HepG2 (cell line): ENCODE results near the gene FGFR4. TPM values are rescaled to one million over a fixed set of nuclear protein-coding genes. Genes with fewer than 3 reads are reported as not detected.

Experiments
- DR1 ChIP-seq: sonication (generic); formaldehyde crosslinking; IDR thresholded peaks from 2 replicates; pipeline ENCODE4 v1.8.0; 2021; ENCODE audit warnings: mild to moderate bottlenecking, missing genetic modification reagents, inconsistent platforms
- EP300 ChIP-seq, 3 experiments: sonication (generic) in 1 of 3; formaldehyde crosslinking in 1 of 3; IDR thresholded peaks; 2 replicates each; pipeline versions ENCODE4 v1.5.1 to v1.6.1; 2011 to 2020; ENCODE audit warnings: low read depth in 2 of 3, low read length in 2 of 3, borderline replicate concordance in 1 of 3, improper control_type of control experiment in 1 of 3, mild to moderate bottlenecking in 1 of 3, missing genetic modification reagents in 1 of 3, moderate library complexity in 1 of 3
- EZH2 ChIP-seq: conservative IDR thresholded peaks from 2 replicates; pipeline ENCODE4 v1.6.1; 2012; ENCODE audit warnings: mild to moderate bottlenecking, low read depth, low read length, moderate library complexity
- FOXP4 ChIP-seq: sonication (generic); formaldehyde crosslinking; IDR thresholded peaks from 2 replicates; pipeline ENCODE4 v1.4.0; 2020; ENCODE audit warnings: missing genetic modification reagents
- GATAD2A ChIP-seq: IDR thresholded peaks from 2 replicates; pipeline ENCODE4 v1.6.1; 2016
- KLF13 ChIP-seq: sonication (generic); formaldehyde crosslinking; IDR thresholded peaks from 2 replicates; pipeline ENCODE4 v1.4.0; 2020; ENCODE audit warnings: mild to moderate bottlenecking, missing genetic modification reagents
- MEF2D ChIP-seq: sonication (generic); formaldehyde crosslinking; IDR thresholded peaks from 2 replicates; pipeline ENCODE4 v1.5.1; 2020; ENCODE audit warnings: mild to moderate bottlenecking, missing genetic modification reagents
- PHF8 ChIP-seq: sonication (generic); formaldehyde crosslinking; IDR thresholded peaks from 2 replicates; pipeline ENCODE4 v1.5.0; 2020; ENCODE audit warnings: missing genetic modification reagents
- SAFB2 ChIP-seq: sonication (generic); formaldehyde crosslinking; IDR thresholded peaks from 2 replicates; pipeline ENCODE4 v1.5.1; 2020; ENCODE audit warnings: missing genetic modification reagents, low read depth, mild to moderate bottlenecking, borderline replicate concordance
- SMAD1 ChIP-seq: sonication (generic); formaldehyde crosslinking; IDR thresholded peaks from 2 replicates; pipeline ENCODE4 v1.4.0; 2020; ENCODE audit warnings: missing genetic modification reagents, low read depth, mild to moderate bottlenecking, borderline replicate concordance
- SYNCRIP ChIP-seq: fragments of 200-400 bp; formaldehyde crosslinking; IDR thresholded peaks from 2 replicates; pipeline ENCODE4 v1.6.1; 2018; ENCODE audit warnings: mild to moderate bottlenecking, low read depth, low read length; ENCODE audit not compliant: insufficient read depth
- TCF7L2 ChIP-seq: IDR thresholded peaks from 2 replicates; pipeline ENCODE4 v1.6.1; 2011; ENCODE audit warnings: mild to moderate bottlenecking, low read depth, low read length, moderate library complexity
- ZNF10 ChIP-seq: sonication (generic); formaldehyde crosslinking; IDR thresholded peaks from 2 replicates; pipeline ENCODE4 v1.4.0; 2020; ENCODE audit warnings: mild to moderate bottlenecking, low read depth, missing genetic modification reagents, borderline replicate concordance
- ZNF256 ChIP-seq: sonication (generic); formaldehyde crosslinking; conservative IDR thresholded peaks from 2 replicates; pipeline ENCODE4 v1.4.0; 2020; ENCODE audit warnings: missing genetic modification reagents
- ZNF343 ChIP-seq: sonication (generic); formaldehyde crosslinking; IDR thresholded peaks from 2 replicates; pipeline ENCODE4 v1.4.0; 2020; ENCODE audit warnings: mild to moderate bottlenecking, missing genetic modification reagents
- ZNF430 ChIP-seq: sonication (generic); formaldehyde crosslinking; IDR thresholded peaks from 2 replicates; pipeline ENCODE4 v1.9.0; 2021; ENCODE audit warnings: mild to moderate bottlenecking, missing genetic modification reagents
- ZNF530 ChIP-seq: sonication (generic); formaldehyde crosslinking; IDR thresholded peaks from 2 replicates; pipeline ENCODE4 v1.5.0; 2020; ENCODE audit warnings: low read depth, mild to moderate bottlenecking, missing genetic modification reagents
- polyA plus RNA-seq, 8 experiments: library from polyadenylated mRNA; depleted of rRNA in 3 of 8; stranded (reverse) in 7 of 8; unstranded in 1 of 8; fragments of >200 nt; fragmentation: Illumina TruSeq in 4 of 8; extraction: Trizol in 4 of 8; gene quantifications; 2 replicates each; pipeline versions ENCODE4 v1.2.1 to v1.2.3, GENCODE V29; 2011 to 2016; ENCODE audit warnings: low read depth in 4 of 8, missing spikeins in 1 of 8, mixed read lengths in 1 of 8; ENCODE audit not compliant: insufficient read depth in 1 of 8
- total RNA-seq, 5 experiments: library from RNA; depleted of rRNA; stranded (reverse); fragments of >200 nt; fragmentation: Illumina TruSeq; extraction: Trizol; gene quantifications; 2 replicates each; pipeline ENCODE4 v1.2.3, GENCODE V29; 2016; ENCODE audit warnings: low read depth in 1 of 5
- TF ChIP-seq, protein P1 (sequence below): sonication (generic); formaldehyde crosslinking; IDR thresholded peaks from 2 replicates; pipeline ENCODE4 v1.4.0; 2020; ENCODE audit warnings: mild to moderate bottlenecking, missing genetic modification reagents
- TF ChIP-seq, protein P2 (sequence below): sonication (generic); formaldehyde crosslinking; IDR thresholded peaks from 2 replicates; pipeline ENCODE4 v1.4.0; 2020; ENCODE audit warnings: missing genetic modification reagents
- TF ChIP-seq, protein P3 (sequence below): sonication (generic); formaldehyde crosslinking; conservative IDR thresholded peaks from 2 replicates; pipeline ENCODE4 v1.4.0; 2020; ENCODE audit warnings: missing genetic modification reagents
- TF ChIP-seq, protein P4 (sequence below): sonication (generic); formaldehyde crosslinking; IDR thresholded peaks from 2 replicates; pipeline ENCODE4 v1.4.0; 2020; ENCODE audit warnings: mild to moderate bottlenecking, low read depth, missing genetic modification reagents

FGFR4 gene
- total and polyA plus RNA-seq, 2 of the 13 experiments (the other 11 are each of a cell fraction or from before 2014, with no cell fraction given), result 129 to 219 TPM

- TF ChIP-seq EZH2 (no peak), ZNF530 (no peak), ZNF430 (CRISPR knock-in tag) (no peak), GATAD2A (CRISPR knock-in tag) (no peak), TCF7L2 (no peak), ZNF10 (CRISPR knock-in tag) (no peak), DR1 (CRISPR knock-in tag) (0 out of 2 replicates have a peak, but pooled peaks have one; percentile 3), PHF8 (CRISPR knock-in tag) (peak; percentile 75), FOXP4 (CRISPR knock-in tag) (no peak; the same call in 1 of the 2 replicates), EP300 (IDR thresholded peaks at IDR 0.05; ENCODE audit: low read depth in 2 of 2, low read length in 2 of 2) (no peak), EP300 (CRISPR knock-in tag; IDR thresholded peaks at IDR 0.05; ENCODE audit: borderline replicate concordance) (no peak), KLF13 (CRISPR knock-in tag) (no peak), ZNF256 (CRISPR knock-in tag) (no peak), MEF2D (CRISPR knock-in tag) (no peak), SAFB2 (CRISPR knock-in tag) (no peak), SMAD1 (peak; percentile 78; the same call in 1 of the 2 replicates), ZNF343 (CRISPR knock-in tag) (no peak; the same call in none of the 2 replicates), SYNCRIP (no peak)
- TF ChIP-seq, protein P1, sequence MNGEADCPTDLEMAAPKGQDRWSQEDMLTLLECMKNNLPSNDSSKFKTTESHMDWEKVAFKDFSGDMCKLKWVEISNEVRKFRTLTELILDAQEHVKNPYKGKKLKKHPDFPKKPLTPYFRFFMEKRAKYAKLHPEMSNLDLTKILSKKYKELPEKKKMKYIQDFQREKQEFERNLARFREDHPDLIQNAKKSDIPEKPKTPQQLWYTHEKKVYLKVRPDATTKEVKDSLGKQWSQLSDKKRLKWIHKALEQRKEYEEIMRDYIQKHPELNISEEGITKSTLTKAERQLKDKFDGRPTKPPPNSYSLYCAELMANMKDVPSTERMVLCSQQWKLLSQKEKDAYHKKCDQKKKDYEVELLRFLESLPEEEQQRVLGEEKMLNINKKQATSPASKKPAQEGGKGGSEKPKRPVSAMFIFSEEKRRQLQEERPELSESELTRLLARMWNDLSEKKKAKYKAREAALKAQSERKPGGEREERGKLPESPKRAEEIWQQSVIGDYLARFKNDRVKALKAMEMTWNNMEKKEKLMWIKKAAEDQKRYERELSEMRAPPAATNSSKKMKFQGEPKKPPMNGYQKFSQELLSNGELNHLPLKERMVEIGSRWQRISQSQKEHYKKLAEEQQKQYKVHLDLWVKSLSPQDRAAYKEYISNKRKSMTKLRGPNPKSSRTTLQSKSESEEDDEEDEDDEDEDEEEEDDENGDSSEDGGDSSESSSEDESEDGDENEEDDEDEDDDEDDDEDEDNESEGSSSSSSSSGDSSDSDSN, result 0 out of 2 replicates have a peak, but pooled peaks have one; percentile 14
- TF ChIP-seq, protein P2, sequence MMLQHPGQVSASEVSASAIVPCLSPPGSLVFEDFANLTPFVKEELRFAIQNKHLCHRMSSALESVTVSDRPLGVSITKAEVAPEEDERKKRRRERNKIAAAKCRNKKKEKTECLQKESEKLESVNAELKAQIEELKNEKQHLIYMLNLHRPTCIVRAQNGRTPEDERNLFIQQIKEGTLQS (CRISPR knock-in tag), result no peak
- TF ChIP-seq, protein P3, sequence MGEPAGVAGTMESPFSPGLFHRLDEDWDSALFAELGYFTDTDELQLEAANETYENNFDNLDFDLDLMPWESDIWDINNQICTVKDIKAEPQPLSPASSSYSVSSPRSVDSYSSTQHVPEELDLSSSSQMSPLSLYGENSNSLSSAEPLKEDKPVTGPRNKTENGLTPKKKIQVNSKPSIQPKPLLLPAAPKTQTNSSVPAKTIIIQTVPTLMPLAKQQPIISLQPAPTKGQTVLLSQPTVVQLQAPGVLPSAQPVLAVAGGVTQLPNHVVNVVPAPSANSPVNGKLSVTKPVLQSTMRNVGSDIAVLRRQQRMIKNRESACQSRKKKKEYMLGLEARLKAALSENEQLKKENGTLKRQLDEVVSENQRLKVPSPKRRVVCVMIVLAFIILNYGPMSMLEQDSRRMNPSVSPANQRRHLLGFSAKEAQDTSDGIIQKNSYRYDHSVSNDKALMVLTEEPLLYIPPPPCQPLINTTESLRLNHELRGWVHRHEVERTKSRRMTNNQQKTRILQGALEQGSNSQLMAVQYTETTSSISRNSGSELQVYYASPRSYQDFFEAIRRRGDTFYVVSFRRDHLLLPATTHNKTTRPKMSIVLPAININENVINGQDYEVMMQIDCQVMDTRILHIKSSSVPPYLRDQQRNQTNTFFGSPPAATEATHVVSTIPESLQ (CRISPR knock-in tag), result no peak
- TF ChIP-seq, protein P4, sequence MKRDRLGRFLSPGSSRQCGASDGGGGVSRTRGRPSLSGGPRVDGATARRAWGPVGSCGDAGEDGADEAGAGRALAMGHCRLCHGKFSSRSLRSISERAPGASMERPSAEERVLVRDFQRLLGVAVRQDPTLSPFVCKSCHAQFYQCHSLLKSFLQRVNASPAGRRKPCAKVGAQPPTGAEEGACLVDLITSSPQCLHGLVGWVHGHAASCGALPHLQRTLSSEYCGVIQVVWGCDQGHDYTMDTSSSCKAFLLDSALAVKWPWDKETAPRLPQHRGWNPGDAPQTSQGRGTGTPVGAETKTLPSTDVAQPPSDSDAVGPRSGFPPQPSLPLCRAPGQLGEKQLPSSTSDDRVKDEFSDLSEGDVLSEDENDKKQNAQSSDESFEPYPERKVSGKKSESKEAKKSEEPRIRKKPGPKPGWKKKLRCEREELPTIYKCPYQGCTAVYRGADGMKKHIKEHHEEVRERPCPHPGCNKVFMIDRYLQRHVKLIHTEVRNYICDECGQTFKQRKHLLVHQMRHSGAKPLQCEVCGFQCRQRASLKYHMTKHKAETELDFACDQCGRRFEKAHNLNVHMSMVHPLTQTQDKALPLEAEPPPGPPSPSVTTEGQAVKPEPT, result no peak
These were observed 787 bp downstream of the FGFR4 start (continued) for GRCh38 chr5:177087398-177088005.
